Hematopoietic multipotent progenitor cell treated with erythropoietin and hydrocortisone succinate and interleukin-3 and kit ligand, for 15 days (in vitro differentiated cells): Measurements from ENCODE around the gene ASCC2.
"Not testable (repeated sequence)": the region's sequence is repeated elsewhere in the genome, so short reads cannot be mapped to it uniquely, and the experiment has no call there.

ENCODE experiments used
- DNase-seq: peaks from one replicate; pipeline ENCODE4 v3.0.0-alpha.2; 2015; ENCODE audit warnings: low spot score

Gene ASCC2

DNA sequence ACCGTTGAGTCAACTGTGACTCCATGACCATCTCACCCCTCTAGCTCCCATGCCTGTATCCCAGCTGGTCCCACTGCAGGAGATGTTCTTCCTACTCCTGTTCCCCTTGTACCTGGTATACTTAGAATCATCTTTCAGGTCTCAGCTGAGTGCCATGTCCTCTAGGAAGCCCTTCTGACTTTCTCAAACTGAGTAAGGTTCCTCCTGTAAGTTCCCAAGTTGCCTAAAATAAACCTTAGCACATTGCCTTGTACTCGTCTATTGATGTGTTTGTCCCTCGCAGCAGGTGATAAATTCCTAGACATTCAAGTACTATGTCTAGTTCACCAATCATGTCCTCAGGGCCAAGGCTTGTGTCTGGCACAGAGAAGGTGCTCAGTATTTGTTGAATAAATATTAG lies 18.4 kb upstream of the ASCC2 start:
- no peak for DNase-seq

DNA sequence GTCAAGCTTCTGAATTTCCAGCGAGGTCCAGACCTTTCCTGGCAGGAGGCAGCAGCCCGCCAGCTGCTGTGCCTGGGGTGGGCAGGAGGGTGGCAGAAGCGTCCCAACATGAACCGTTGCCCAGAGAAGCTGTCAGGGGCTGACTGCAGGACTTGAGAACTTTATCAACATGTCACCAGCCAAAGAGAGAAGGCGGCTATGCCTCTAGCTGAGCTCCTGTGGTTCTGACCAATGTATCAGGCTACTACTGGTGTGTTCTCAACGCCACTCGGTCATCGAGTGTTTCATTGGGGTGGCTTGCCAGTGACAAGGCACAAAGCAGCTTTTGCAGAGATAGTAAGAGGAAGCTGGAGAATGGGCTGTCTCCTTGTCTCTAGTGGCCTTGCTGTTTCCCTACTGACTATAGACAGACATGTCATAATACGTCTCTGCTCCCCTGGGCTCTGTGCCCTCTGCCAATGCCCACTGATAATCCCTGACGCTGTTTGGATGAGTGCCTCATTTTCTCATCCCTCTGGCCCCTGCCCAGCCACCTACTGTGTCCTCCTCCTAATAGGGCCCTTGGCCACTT lies 17.6 kb upstream of the ASCC2 start:
- no peak for DNase-seq

DNA sequence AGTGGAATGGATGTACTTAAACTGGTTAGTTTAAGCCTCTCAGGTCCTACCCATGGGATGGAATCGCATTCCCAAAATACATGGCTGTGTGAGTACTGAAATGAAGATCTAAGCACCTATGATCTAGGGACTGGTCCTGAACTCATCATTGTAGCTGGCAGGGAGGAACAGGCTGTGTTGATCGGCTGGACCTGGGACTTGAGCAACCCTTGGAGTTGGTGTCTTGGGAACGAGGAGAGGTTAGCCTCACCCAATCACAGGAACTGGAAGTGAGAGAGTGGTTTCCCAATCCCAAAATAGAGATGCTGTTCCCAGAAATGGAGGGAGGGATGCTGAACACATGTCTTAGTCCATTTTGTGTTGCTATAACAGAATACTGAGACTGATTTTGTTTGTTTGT lies 16.4 kb upstream of the ASCC2 start:
- no peak for DNase-seq

DNA sequence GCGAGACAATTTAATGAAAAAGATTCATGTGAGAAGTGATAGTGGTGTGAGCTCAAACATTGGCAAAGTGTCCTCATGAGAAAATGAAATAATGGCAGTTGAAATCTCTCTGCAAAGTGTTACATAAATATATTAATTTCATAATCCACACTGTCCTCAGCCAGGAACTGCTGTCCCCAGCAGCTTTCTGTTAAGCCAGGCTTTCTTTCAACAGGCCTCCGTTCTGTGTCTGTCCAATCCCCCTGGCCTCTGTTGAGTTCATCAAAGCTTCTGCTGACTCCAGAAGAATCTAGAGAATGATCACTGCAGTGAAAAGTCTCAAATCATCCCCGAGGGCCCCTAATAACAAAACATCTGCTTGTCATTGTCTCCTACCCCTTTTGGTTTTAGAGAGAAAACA lies 10.0 kb upstream of the ASCC2 start:
- DNase-seq = no peak

DNA sequence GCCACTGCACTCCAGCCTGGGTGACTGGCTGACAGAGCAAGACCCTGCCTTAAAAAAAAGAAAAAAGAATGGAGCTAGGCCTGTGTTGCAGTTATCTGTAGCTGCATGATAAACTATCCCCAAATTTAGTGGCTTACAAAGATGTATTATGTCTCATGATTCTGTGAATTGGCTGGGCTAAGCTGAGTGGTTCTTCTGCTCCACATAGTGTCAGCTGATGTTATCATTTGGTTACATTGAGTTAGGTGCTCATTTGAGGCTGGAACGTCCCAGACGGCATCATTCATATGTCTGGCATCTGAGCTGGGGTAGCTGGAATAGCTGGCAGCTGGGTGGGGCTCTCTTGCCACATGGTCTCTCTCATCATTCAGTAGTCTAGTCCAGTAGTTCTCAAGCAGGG lies 8.2 kb upstream of the ASCC2 start:
- DNase-seq = no peak

DNA sequence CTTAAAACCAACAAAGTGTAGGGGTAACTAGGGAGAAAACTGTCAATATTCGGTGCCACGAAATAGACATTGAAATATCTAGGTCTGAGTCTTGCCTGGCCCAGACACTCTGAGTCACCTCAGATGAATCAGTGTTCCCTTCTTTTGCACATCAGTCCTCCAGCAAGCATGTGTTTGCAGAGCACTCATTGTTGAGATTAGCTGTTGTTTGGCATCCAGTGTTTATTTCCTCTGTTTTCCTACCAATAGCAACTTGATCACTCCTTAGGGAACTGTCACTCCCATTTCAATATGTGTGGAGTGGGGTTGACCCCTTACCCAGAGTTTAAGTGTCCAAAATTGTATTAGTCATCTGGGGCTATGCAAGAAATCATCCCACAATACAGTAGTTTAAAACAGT lies 4.7 kb upstream of the ASCC2 start:
- DNase-seq = no peak

DNA sequence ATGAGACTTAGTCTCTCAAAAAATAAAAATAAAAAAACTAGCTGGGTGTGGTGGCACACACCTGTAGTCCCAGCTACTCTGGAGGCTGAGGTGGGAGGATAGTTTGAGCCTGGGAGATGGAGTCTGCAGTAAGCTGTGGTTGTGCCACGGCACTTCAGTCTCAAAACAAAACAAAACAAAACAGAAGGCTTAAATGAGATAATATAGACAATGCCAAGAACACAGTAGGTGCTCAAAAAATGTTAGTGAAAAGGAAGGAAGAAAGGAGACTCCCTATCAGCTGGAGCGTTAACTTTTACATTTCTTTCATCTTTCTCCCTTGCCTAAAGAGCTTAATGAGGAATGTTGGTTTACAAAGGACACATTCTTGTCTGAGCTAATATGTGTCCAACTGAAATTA lies 4.1 kb upstream of the ASCC2 start:
- no peak for DNase-seq

DNA sequence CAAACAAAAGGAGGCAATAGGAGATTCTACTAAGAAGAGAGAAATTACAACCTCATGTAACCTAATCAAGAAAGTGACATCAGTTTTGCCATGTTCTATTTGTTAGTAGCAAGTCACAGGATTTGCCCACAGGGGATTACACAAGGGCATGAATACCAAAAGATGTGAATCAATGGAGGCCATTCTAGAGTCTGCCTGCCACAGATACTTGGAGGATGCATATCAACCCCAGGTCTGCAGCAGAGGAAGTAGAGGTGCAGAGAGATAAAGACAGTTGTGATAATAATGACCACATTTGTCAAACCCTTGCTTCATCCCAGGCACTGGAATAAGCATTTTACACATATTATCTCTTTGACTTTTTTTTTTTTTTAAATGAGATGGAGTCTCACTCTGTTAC lies 2.4 kb upstream of the ASCC2 start:
- DNase-seq = no peak

DNA sequence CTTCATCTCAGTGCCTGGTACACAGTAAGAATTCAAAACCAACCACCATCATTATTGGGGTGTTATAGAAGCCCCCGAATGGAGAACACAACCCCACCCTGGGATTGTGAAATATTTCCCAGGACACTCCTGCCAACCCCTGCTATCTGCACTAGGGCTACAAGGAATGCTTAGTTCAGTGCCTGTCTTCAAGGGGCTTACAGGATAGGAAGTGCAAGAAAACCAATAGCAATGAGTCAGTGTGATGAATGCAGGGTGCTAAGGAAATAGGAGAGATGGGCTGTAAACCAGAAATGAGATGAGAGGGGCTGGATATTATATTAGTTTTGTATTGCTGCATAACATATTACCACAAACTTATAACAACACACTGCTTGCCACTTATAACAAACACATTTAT lies 965 bp upstream of the ASCC2 start:
- DNase-seq = no peak

DNA sequence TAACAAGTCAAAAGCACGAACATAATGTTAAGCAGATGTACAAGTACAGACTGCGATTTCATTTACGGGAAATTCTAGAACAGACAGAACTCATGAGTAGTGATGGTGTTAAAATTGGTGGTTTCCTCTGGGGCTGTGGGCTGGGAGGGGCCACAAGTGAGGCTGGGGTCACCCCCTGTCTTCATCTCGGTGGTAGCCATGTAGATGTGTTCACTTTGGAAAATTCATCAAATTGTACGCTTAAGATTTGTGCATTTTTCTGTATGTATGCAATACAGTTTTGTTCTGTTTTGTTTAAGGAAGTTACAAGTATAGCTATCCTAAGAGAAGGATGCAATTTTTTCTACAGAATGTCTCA lies 504 bp upstream of the ASCC2 start:
- DNase-seq = no peak

DNA sequence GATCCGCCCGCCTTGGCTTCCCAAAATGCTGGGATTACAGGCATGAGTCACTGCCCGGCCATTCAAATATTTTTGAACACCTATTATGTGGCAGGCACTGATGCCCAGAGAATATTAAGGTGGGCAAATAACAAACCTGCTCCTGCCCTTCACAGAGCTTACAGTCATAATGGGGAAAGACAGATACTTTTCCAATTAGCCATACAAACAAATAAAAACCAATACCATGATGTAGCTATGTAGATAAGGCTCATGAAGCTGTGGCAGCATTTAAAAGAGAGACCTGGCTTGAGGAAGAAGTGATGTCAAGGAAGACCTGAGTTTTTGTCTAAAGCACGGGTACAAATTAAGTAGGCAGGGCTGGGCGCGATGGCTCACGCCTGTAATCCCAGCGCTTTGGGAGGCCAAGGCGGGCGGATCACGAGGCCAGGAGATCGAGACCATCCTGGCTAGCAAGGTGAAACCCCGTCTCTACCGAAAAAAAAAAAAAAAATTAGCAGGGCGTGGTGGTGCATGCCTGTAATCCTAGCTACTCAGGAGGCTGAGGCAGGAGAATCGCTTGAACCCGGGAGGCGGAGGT lies 1.2 kb downstream of the ASCC2 start:
- not testable (repeated sequence) for DNase-seq

DNA sequence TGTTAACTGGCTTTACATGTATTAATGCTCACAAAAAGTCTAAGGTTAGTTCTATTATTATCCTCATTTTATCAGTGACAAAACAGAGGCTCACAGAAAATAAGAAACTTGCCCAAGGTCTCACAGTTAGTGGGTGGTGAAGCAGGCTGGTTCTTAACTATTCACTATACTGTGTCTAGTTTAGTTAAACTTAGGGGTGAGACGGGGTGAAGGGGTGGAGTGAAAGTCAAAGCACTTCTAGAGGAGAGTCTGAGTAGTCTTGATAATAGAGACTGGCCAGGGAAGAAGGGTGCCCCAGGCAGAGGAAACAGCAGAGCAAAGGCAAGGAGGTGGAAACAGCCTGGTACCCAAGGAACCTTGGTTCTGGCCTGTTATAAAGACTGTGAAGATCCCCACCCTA lies 4.0 kb downstream of the ASCC2 start:
- DNase-seq = peak; percentile 78

DNA sequence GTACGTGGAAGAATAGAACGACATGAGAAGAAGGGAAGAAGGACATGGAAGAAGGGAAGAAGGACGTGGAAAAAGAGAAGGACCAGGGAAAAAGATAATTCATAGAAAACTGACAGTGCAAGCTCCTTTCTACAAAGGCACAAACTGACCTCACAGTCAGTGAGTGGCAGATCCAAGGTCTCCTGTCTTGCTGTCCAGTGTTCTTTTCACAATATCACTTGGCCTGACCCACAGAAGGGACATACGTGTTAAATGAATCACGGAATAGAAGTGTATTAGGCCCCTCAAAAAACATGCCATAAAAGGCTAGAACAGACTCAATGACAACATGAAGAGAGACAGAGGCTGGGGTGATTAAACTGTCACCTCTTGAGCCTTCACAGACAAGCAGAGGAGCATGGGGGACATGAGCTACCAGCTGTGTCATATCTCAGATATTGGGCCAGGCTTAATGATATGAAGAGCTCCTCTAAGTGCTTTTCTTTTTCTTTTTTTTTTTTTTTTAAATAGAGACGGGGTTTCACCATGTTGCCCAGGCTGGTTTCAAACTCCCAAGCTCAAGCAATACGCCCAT lies 4.6 kb downstream of the ASCC2 start:
- DNase-seq = peak; percentile 50

DNA sequence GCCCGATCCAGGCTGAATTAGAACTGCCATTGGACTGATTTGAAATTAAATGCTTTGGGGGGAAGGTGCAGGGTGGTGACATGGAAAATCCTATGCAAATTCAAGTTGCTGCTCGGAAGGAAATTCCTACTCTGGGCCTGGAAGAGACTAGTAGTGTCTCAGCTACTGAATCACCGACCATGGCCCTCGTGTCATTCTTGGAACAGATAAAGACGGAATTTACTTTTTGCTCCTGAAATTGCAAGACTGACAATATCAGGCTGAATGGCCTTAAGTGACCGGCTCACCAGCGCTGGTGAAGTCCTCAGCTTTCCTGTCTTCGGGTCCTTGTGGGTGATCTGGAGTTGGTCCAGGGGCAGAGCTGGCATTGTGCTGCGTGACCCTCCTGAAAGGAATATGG lies 6.1 kb downstream of the ASCC2 start:
- peak; percentile 20 for DNase-seq

DNA sequence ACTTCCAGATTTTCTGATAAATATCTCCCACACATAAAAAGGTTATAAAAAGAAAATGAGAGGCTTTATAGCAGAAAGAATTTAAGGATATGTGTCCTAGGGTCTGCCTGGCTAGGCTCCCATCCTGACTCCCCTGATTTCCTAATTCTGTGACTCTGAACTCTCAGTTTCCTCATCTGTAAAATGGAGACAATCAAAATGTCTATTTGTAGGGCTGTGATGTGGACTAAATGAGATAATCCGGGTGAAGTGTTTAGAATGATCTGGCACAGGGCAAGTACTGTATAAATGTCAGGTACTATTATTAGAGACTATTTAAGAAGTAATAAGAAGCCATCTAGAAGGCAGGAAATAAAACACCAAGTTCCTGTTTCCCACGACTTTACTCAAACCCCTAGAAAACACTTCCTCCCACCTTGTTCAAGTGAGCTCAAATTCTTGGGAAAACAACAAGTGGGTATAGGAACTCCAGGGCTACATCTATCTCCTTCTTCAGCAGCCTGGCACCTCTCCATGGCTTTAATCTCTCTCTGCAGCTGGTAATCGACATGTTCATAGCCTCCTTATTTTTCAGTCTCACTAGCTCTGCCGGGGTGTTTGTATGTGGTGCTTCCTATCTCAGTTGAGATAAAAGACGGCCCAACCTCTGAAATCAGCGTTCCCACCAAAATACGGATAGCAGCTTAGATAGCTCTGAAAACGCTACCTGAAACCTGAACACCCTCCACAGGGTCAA lies 6.7 kb downstream of the ASCC2 start:
- DNase-seq = peak; percentile 87

DNA sequence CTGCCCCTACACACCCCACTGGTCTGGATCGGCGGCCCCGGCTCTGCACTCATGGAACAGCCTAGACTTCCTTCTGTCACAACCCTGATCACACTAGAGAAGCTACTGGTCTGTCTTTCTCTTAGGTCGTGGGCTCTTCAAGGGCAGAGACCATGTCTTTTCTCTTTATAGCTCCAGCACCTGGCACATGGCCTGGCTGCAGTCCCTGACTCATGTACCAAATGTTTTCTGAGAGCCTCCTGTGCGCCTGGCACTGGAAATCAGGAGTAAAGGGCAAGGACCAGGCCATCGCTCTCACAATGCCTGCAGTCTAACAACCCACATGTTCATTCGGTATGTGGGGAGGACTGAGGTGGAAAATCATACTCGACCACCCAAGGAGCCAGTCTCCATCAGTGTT lies 7.5 kb downstream of the ASCC2 start:
- DNase-seq = peak; percentile 15

DNA sequence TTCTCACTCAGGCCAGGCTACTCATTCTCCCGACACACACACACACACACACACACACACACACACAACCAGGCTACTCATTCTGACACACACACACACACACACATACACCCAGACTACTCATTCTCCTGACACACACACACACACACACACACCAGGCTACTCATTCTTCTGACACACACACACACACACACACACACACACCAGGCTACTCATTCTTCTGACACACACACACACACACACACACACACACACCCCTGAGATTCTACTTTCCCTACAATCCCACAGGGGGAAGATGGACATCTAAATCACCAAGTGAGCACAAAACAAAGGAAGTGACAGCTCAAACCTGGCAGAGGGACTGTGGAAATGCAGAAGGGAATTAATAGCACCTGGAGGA lies 10.3 kb downstream of the ASCC2 start:
- DNase-seq = not testable (repeated sequence)

DNA sequence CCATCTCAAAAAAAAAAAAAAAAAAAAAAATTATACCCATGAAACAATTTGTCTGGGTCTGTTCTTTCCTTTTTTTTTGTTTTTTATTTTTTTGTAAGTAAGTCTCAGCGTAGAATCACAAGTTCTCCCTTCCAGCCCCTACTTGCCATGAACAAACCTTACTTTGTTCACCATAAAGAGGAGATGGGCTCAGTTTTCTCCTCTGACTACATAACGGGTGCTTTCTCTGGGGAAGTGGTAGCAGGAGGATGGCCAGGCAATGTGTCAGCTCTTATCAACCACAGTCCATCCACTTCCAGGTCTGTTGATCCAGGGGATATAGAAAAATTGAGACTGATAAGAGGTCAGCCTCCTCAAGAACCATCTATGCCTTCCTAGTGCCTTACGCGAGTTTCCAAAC lies 11.0 kb downstream of the ASCC2 start:
- no peak for DNase-seq

DNA sequence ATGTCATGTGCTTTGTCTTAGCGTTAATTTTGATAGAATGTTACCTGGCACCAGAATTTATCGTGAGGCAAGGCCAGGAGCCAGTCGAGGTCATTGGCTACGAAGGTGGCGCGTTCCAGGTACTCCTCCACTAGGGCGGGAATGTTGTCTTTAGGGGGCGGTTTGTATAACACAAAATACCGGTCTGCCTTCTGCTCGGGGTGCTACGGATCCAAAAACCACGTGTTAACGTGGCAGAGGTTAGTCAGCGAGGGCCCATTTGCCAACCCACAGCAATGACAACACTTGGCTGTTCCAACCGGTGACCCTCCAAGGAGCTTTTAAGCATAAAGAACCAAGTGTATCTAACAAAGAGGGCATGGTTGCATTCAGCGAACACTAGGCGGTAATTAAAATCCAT lies 12.5 kb downstream of the ASCC2 start:
- no peak for DNase-seq

DNA sequence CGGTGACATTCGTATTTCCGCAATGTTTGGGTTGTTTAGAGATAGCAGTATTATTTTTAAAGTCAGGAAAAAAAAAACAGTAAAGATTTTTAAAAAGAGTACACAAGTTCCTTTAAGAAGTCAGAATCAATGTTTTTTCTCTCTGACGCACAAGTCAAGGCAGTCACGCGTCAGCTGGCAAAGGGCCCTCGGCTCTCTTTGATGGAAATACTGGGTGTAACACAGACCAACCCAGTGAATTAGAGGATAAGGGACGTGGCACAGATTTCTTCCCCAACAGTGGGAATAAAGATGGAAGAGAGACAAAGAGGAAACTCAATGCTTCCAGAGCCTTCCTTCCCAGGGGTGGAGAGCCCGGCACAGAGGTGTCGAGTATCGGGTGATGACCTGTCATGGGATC lies 13.4 kb downstream of the ASCC2 start:
- DNase-seq = no peak

DNA sequence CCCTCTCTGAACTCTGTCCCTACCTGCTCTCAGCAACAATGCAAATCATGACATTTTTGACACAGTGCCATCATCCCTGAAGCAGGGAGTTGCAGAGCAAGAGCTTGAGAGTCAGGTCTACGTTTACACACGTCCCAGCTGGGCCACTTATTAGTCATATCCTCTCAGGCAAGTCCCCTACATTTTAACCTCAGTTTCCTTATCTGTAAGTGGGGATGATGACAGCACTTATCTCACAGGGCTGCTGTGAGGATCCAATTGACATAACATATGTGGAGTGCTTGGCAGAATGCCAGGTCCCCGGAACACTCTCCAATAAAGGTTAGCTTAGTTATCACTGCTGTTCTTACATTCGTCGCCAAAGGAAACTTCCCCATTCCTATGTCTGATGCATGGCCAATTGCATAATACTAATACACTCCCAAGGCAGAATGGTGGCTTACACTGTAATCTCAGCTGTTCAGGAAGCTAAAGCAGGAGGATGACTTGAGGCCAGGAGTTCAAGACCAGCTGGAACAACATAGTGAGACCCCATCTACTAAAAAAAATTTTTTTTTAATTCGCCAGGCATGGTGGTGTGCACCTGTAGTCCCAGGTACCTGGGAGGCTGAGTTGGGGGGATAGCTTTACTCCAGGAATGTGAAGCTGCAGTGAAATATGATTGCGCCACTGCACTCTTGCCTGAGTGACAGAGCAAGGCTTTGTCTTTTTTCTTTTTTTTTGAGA lies 16.6 kb downstream of the ASCC2 start:
- peak; percentile 82 for DNase-seq

DNA sequence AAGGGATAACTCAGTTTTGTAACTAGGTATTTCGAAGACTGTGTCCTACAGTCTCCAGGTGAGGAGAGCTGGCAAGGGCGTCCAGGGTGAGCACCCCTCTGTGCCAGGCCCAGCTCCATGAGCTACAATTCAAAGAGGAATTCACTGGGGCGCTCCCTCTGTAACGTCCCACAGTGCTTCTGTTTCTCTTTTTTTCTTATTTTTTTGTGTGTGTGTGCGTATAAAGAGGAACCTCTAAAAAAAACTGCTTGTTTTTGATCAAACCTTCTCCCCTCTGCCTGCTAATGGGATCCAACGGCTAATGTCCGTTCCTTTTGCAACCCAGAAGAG lies 17.1 kb downstream of the ASCC2 start:
- DNase-seq = no peak

DNA sequence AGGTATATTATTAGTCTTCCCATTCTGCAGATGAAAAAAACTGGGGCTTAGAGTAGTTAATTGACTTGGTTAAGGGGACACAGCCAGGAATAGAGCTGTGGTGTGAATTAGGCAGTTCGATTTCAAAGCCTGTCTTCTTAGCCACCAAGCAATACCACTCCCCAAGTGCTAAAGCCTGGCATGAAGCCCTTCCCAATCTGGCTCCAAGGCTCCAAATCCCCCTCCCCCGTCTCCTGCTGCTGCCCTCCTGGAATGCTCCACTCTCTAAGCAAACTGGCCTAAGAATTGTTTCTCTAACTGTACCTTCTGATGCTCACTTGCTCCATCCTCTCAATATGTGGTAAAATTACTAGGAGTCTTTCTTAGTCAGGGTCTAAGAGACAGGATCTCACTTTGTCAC lies 18.6 kb downstream of the ASCC2 start:
- DNase-seq = no peak
